Esophagus squamous epithelium (tissue), 4 donors: ENCODE results near the gene ZFHX3.

ENCODE experiments used
- CTCF ChIP-seq, 6 experiments: fragments of 450-650 bp in 4 of 6; fragments of 200-600 bp in 2 of 6; sonication (generic) in 2 of 6; IDR thresholded peaks; one replicate each; pipeline ENCODE4 v1.5.1; 2016 to 2019; ENCODE audit warnings: antibody characterized with exemption in 6 of 6, mild to moderate bottlenecking in 4 of 6, moderate library complexity in 4 of 6
- POLR2A ChIP-seq, 4 donors: fragments of 450-650 bp; IDR thresholded peaks; one replicate each; pipeline ENCODE4 v1.6.1; 2017; ENCODE audit warnings: antibody characterized with exemption in 4 of 4, mild to moderate bottlenecking in 4 of 4, moderate library complexity in 3 of 4

DNA sequence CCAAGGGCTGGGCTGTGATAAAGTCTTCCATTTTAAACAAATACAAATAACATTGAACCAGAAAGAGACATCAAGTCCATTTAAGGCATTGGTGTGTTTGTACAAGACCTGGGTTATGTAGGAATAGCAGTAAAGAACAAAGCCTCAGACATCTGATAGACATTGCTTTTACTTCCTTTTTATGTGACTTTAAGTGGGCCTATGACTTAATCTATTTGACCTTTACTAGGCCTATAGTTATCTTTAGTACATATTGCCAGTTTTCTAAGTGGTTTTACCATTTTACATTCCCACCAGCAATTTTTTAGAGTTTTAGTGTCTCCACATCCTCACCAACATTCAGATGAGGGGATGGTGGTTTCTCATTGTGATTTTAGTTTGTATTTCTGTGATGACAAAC is 298.8 kb downstream of the ZFHX3 start:
- TF ChIP-seq CTCF (IDR thresholded peaks at IDR 0.05) (no peak), POLR2A (IDR thresholded peaks at IDR 0.05) (no peak)
